ENCODE data around the gene EIF6. TPM values are rescaled to one million over a fixed set of nuclear protein-coding genes. Genes with fewer than 3 reads are reported as not detected.

Gene EIF6
- total RNA-seq, 4 donors from 2014 or later: 176 to 240 (median 198) TPM

GRCh38 chr20:35302421-35303335, 18.1 kb upstream of the EIF6 start:
- WGBS, 2 donors: 47 to 81% methylated on average over 3 to 5 of the region's 6 CpGs
- Histone ChIP-seq H3K36me3 (no peaks in the 10 kb centered on the region), H3K4me1 (peaks cover 38 to 67% (median 40%) of the 10 kb centered on the region in 3 donors), H3K27ac (no peak overlapping the region), H3K27me3 (no peaks in the 10 kb centered on the region), H3K9me3 (no peaks in the 10 kb centered on the region), H3K4me3 (no peak overlapping the region)
- no peak for DNase-seq
- TF ChIP-seq, protein P1, sequence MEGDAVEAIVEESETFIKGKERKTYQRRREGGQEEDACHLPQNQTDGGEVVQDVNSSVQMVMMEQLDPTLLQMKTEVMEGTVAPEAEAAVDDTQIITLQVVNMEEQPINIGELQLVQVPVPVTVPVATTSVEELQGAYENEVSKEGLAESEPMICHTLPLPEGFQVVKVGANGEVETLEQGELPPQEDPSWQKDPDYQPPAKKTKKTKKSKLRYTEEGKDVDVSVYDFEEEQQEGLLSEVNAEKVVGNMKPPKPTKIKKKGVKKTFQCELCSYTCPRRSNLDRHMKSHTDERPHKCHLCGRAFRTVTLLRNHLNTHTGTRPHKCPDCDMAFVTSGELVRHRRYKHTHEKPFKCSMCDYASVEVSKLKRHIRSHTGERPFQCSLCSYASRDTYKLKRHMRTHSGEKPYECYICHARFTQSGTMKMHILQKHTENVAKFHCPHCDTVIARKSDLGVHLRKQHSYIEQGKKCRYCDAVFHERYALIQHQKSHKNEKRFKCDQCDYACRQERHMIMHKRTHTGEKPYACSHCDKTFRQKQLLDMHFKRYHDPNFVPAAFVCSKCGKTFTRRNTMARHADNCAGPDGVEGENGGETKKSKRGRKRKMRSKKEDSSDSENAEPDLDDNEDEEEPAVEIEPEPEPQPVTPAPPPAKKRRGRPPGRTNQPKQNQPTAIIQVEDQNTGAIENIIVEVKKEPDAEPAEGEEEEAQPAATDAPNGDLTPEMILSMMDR (IDR thresholded peaks at IDR 0.05): no peak
- no peak for TF ChIP-seq POLR2A (IDR thresholded peaks at IDR 0.05)
- intact Hi-C loops (cut with DNase I): loop anchor here (5.0 kb wide), 1 partner anchor 135 kb away; the partner anchor contains the start of gene GDF5

DNA sequence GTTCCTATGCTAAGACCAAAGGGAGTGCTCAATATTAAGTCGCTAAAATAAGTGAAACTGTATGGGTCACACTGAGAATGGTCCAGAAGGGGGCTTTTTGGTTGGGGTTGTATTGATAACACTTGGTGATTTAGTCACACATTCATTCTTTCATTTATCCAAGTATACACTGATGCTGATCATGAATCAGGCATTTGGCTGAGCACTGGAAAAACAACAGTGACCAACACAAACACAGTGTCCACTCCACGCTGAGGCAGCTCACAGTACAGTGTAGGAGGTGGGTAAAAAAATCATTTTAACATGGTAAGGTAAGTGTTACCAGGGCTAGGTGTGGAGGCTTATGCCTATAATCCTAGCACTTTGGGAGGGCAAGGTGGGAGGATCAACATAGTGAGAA, 16.9 kb upstream of the EIF6 start:
- no peaks in the 10 kb centered on the region for H3K9me3 ChIP-seq
- no peak for DNase-seq
- TF ChIP-seq, protein P1 (IDR thresholded peaks at IDR 0.05): no peak
- no peak for TF ChIP-seq POLR2A (IDR thresholded peaks at IDR 0.05)
- no peaks in the 10 kb centered on the region for H3K36me3 ChIP-seq
- H3K27ac ChIP-seq: no peak overlapping the region
- no peaks in the 10 kb centered on the region for H3K27me3 ChIP-seq
- WGBS, 2 donors: 84 to 97% methylated on average over 2 of the region's 2 CpGs
- H3K4me1 ChIP-seq: peaks cover 26 to 67% (median 35%) of the 10 kb centered on the region in 3 donors
- H3K4me3 ChIP-seq: no peak overlapping the region
- intact Hi-C loops (cut with DNase I): loop anchor here (5.0 kb wide), 1 partner anchor 136 kb away; the partner anchor contains the start of gene GDF5

DNA sequence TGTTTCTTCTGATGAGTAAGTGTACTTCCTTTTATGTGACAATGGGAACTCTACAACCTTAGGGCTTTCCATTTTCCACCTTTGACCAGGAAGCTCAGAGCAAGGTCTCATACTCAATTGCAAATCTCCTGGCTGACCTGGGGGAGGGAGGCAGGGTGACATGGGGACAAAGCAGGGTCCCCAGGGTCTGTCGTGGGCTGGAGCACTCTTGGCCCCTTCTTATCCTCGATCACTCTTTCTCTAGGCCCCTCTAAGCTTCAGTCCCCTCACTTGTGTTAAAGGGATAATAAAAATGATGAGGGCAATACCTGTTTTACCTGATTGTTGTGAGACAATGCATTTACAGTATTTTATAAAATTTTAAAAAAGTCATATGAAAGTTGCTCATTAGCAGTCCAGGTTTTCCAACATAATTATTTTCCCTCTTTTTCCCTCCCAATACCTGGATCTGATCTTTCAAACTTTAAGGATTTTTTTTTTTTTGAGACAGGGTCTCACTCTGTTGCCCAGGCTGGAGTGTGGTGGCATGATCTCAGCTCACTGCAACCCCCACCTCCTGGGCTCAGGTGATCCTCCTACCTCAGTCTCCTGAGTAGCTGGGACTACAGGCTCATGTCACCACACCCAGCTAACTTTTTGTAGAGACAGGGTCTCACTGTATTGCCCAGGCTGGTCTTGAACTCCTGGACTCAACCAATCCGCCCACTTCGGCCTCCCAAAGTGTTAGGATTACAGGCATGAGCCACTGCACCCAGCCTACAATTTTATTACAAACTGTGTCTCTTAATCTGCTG, 16.1 kb upstream of the EIF6 start:
- intact Hi-C loops (cut with DNase I): loop anchor here (5.0 kb wide), 1 partner anchor 137 kb away; the partner anchor contains the start of gene GDF5
- peaks cover 18 to 67% (median 34%) of the 10 kb centered on the region in 3 donors for H3K4me1 ChIP-seq
- no peaks in the 10 kb centered on the region for H3K36me3 ChIP-seq
- H3K27ac ChIP-seq: no peak overlapping the region
- H3K4me3 ChIP-seq: no peak overlapping the region
- TF ChIP-seq, protein P1 (IDR thresholded peaks at IDR 0.05): no peak
- TF ChIP-seq POLR2A (IDR thresholded peaks at IDR 0.05): no peak
- no peaks in the 10 kb centered on the region for H3K9me3 ChIP-seq
- peaks cover 0 to 3% (median 0%) of the 10 kb centered on the region in 4 donors for H3K27me3 ChIP-seq
- DNase-seq: no peak
- 77 to 84% methylated on average over 4 of the region's 4 CpGs for WGBS, 2 donors

GRCh38 chr20:35299780-35300179, 15.2 kb upstream of the EIF6 start:
- TF ChIP-seq, protein P1 (IDR thresholded peaks at IDR 0.05): no peak
- TF ChIP-seq POLR2A (IDR thresholded peaks at IDR 0.05): no peak
- Histone ChIP-seq H3K4me1 (peaks cover 9 to 60% (median 26%) of the 10 kb centered on the region in 3 donors), H3K27me3 (peaks cover 0 to 3% (median 0%) of the 10 kb centered on the region in 4 donors), H3K27ac (no peak overlapping the region), H3K4me3 (no peak overlapping the region), H3K36me3 (no peaks in the 10 kb centered on the region), H3K9me3 (no peaks in the 10 kb centered on the region)
- DNase-seq: no peak
- WGBS, 2 donors: 78 to 88% methylated on average over 4 of the region's 4 CpGs
- intact Hi-C loops (cut with DNase I): loop anchor here (5.0 kb wide), 1 partner anchor 138 kb away; the partner anchor contains the start of gene GDF5

Measured in esophagus squamous epithelium (tissue), 5 donors.